Lung (tissue), 12 donors: ENCODE results near the gene CLDND2. TPM values are rescaled to one million over a fixed set of nuclear protein-coding genes. Genes with fewer than 3 reads are reported as not detected.

Experiments used
- ATAC-seq: fragments of 200-7000 bp; cut with Tn5 transposase; one replicate; pipeline ENCODE4 v1.9.1; 2020; ENCODE audit warnings: moderate number of reproducible peaks; ENCODE audit not compliant: insufficient read depth, low FRiP score
- DNase-seq, 3 donors: peaks; one replicate each; pipeline ENCODE4 v3.0.0-alpha.2; 2013 to 2017
- H3K27ac ChIP-seq, 2 donors: one replicate each; pipeline ENCODE4 v1.5.1; 2013; ENCODE audit warnings: mild to moderate bottlenecking in 2 of 2, moderate library complexity in 2 of 2, control low read depth in 1 of 2, inconsistent platforms in 1 of 2, low read depth in 1 of 2, low read length in 1 of 2
- H3K27me3 ChIP-seq, 3 donors: one replicate each; pipeline ENCODE4 v1.5.1; 2013; ENCODE audit warnings: low read length in 2 of 3; ENCODE audit not compliant: control insufficient read depth in 3 of 3, insufficient read depth in 3 of 3
- H3K36me3 ChIP-seq, 4 donors: one replicate each; pipeline ENCODE4 v1.5.1; 2013; ENCODE audit warnings: low read length in 4 of 4, mild to moderate bottlenecking in 1 of 4, moderate library complexity in 1 of 4; ENCODE audit not compliant: control insufficient read depth in 4 of 4, insufficient read depth in 4 of 4
- H3K4me1 ChIP-seq, 5 donors: one replicate each; pipeline ENCODE4 v1.5.1; 2013; ENCODE audit warnings: low read length in 5 of 5, mild to moderate bottlenecking in 2 of 5, moderate library complexity in 1 of 5; ENCODE audit not compliant: control insufficient read depth in 5 of 5, insufficient read depth in 5 of 5
- H3K4me3 ChIP-seq: one replicate; pipeline ENCODE4 v1.5.1; 2013; ENCODE audit warnings: mild to moderate bottlenecking, control low read depth, moderate library complexity
- H3K9ac ChIP-seq, 2 donors: one replicate each; pipeline ENCODE4 v1.5.1; 2013; ENCODE audit warnings: low read length in 2 of 2, control low read depth in 1 of 2; ENCODE audit not compliant: insufficient read depth in 1 of 2
- H3K9me3 ChIP-seq, 4 donors: one replicate each; pipeline ENCODE4 v1.5.1; 2013; ENCODE audit warnings: low read length in 3 of 4, mild to moderate bottlenecking in 1 of 4, moderate library complexity in 1 of 4; ENCODE audit not compliant: control insufficient read depth in 4 of 4, insufficient read depth in 3 of 4
- CTCF ChIP-seq: IDR thresholded peaks from 2 replicates; pipeline ENCODE4 v1.5.1; 2012; ENCODE audit warnings: mild to moderate bottlenecking; ENCODE audit errors: control extremely low read depth, extremely low read depth
- WGBS, 2 donors: extraction: QIAGEN DNeasy Blood & Tissue Kit; methylation state at CpG; one replicate each; pipeline ENCODE4 v1.1.7; 2013; 5-methylcytosine and 5-hydroxymethylcytosine counted together
- polyA plus RNA-seq, 2 donors: library from polyadenylated mRNA; stranded (reverse); fragments of 200-250 nt; gene quantifications; one replicate each; pipeline ENCODE4 v1.2.1, GENCODE V29; 2013
- total RNA-seq, 2 donors: library from RNA; depleted of rRNA in 1 of 2; stranded (reverse); fragments of >200 nt in 1 of 2; gene quantifications; one replicate each; pipeline ENCODE4 v1.2.1, GENCODE V29; 2014 to 2021
- donor health status: control.
- donor health status: control.
- donor health status: Bipolar disorder and iron deficiency.
- donor health status: healthy.
- donor health status: DM: yes; HTN: yes; CAD: no.

The CLDND2 gene
- total and polyA plus RNA-seq, 4 donors: 0.45 to 0.92 (median 0.66) TPM; not detected in 1

DNA sequence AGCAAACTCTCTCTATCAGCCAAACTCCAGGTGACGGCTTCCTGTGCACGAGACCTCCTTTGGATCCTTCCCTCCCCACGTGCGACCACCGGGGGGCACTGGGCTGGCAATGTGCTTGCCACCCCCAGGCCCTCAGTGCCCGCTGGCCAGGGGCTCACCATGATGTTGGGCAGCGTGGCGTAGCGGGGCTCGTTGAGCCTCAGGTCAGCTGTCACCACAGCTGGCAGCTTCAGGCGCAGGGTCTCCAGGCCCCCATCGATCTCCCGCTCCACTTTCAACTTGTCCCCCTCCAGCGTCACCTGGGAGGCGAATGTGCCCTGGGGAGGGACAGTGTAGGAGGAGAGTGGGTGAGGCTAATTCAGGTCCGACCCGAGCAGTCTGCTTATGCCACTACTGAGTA is 22.1 kb downstream of the CLDND2 start:
- Histone ChIP-seq H3K27ac (no peak overlapping the region), H3K9me3 (no peaks in the 10 kb centered on the region), H3K4me1 (no peaks in the 10 kb centered on the region), H3K27me3 (no peaks in the 10 kb centered on the region), H3K9ac (no peak overlapping the region), H3K4me3 (no peak overlapping the region), H3K36me3 (peaks cover 0 to 36% (median 18%) of the 10 kb centered on the region in 4 donors)
- TF ChIP-seq CTCF: no peak
- DNase-seq (no peak), ATAC-seq (no peak)
- WGBS, 2 donors: 89 to 93% methylated on average over 17 of the region's 17 CpGs

GRCh38 chr19:51345076-51345620 is 23.7 kb downstream of the CLDND2 start:
- 95% methylated on average over 9 of the region's 9 CpGs for WGBS, 2 donors

GRCh38 chr19:51342631-51343569 is 25.9 kb downstream of the CLDND2 start:
- ATAC-seq: no peak
- WGBS, 2 donors: 45 to 54% methylated on average over 9 of the region's 9 CpGs
- DNase-seq: peak in 1 of 3 donors; percentile 7
- no peak overlapping the region for H3K4me3 ChIP-seq
- H3K27ac ChIP-seq: no peak overlapping the region
- peaks cover 0 to 4% (median 2%) of the 10 kb centered on the region in 3 donors for H3K27me3 ChIP-seq
- TF ChIP-seq CTCF: no peak
- H3K36me3 ChIP-seq: peaks cover 0 to 21% (median 8%) of the 10 kb centered on the region in 4 donors
- H3K4me1 ChIP-seq: peaks cover 0 to 5% (median 0%) of the 10 kb centered on the region in 5 donors
- no peak overlapping the region for H3K9ac ChIP-seq
- H3K9me3 ChIP-seq: no peaks in the 10 kb centered on the region

More at GRCh38 chr19:51345076-51345620, 23.7 kb downstream of the CLDND2 start:
- no peak overlapping the region for H3K4me3 ChIP-seq
- ATAC-seq (no peak), DNase-seq (peak in 1 of 3 donors; percentile 7)
- H3K9ac ChIP-seq: no peak overlapping the region
- no peaks in the 10 kb centered on the region for H3K4me1 ChIP-seq
- no peaks in the 10 kb centered on the region for H3K9me3 ChIP-seq
- no peak for TF ChIP-seq CTCF
- no peak overlapping the region for H3K27ac ChIP-seq
- peaks cover 0 to 2% (median 0%) of the 10 kb centered on the region in 3 donors for H3K27me3 ChIP-seq
- H3K36me3 ChIP-seq: peaks cover 0 to 25% (median 10%) of the 10 kb centered on the region in 4 donors
